Smooth muscle cell (in vitro differentiated cells): ENCODE data around the gene GDF9. TPM values are rescaled to one million over a fixed set of nuclear protein-coding genes. Genes with fewer than 3 reads are reported as not detected.

Experiments used
- DNase-seq: peaks from one replicate; lab custom pipeline; 2025; ENCODE audit not compliant: unreplicated experiment; lab: John Stamatoyannopoulos, UW
- H2AFZ ChIP-seq: fragments of 200-600 bp; sonication (generic); 2 replicates; pipeline ENCODE4 v1.6.0; 2016; ENCODE audit warnings: antibody characterized with exemption, low read depth, mild to moderate bottlenecking
- H3F3A ChIP-seq: fragments of 200-600 bp; sonication (generic); 2 replicates; pipeline ENCODE4 v1.6.0; 2017; ENCODE audit warnings: antibody characterized with exemption, low read depth
- H3K27ac ChIP-seq: fragments of 200-600 bp; sonication (generic); 2 replicates; pipeline ENCODE4 v1.5.1; 2016; ENCODE audit warnings: low read depth, mild to moderate bottlenecking
- H3K27me3 ChIP-seq: fragments of 200-600 bp; sonication (generic); 2 replicates; pipeline ENCODE4 v1.6.1; 2016; ENCODE audit warnings: low read depth, mild to moderate bottlenecking
- H3K36me3 ChIP-seq: fragments of 200-600 bp; sonication (generic); 2 replicates; pipeline ENCODE4 v1.5.1; 2016; ENCODE audit warnings: low read depth
- H3K4me1 ChIP-seq: fragments of 200-600 bp; sonication (generic); 2 replicates; pipeline ENCODE4 v1.5.1; 2016; ENCODE audit warnings: low read depth
- H3K4me2 ChIP-seq: fragments of 200-600 bp; sonication (generic); 2 replicates; pipeline ENCODE4 v1.6.0; 2016; ENCODE audit warnings: mild to moderate bottlenecking
- H3K4me3 ChIP-seq: fragments of 200-600 bp; sonication (generic); 2 replicates; pipeline ENCODE4 v1.5.1; 2016; ENCODE audit warnings: mild to moderate bottlenecking
- H3K79me2 ChIP-seq: fragments of 200-600 bp; sonication (generic); 2 replicates; pipeline ENCODE4 v1.6.0; 2016; ENCODE audit warnings: low read depth, mild to moderate bottlenecking
- H3K9ac ChIP-seq: fragments of 200-600 bp; sonication (generic); 2 replicates; pipeline ENCODE4 v1.6.0; 2016; ENCODE audit warnings: low read depth
- H3K9me3 ChIP-seq: fragments of 200-600 bp; sonication (generic); replicated peaks from 2 replicates; pipeline ENCODE4 v1.5.1; 2016; ENCODE audit warnings: low read depth
- H4K20me1 ChIP-seq: fragments of 200-600 bp; sonication (generic); 2 replicates; pipeline ENCODE4 v1.6.0; 2016; ENCODE audit warnings: low read depth
- CTCF ChIP-seq: fragments of 200-600 bp; sonication (generic); IDR thresholded peaks from 2 replicates; pipeline ENCODE4 v1.5.1; 2017; ENCODE audit warnings: borderline replicate concordance, mild to moderate bottlenecking, antibody characterized with exemption; ENCODE audit not compliant: insufficient read depth, poor library complexity, severe bottlenecking
- WGBS: methylation state at CpG from one replicate; pipeline ENCODE4 v1.1.7; 2016; ENCODE audit warnings: low lambda C conversion rate; 5-methylcytosine and 5-hydroxymethylcytosine counted together
- polyA plus RNA-seq: library from polyadenylated mRNA; unstranded; fragments of >200 nt; fragmentation: Nextera tagmentation; extraction: Ambion mirVana; gene quantifications from 2 replicates; pipeline ENCODE4 v1.2.1, GENCODE V29; 2016
- total RNA-seq: library from RNA; depleted of rRNA; stranded (reverse); fragments of >200 nt; gene quantifications from 2 replicates; pipeline ENCODE4 v1.2.3, GENCODE V29; 2014

GDF9 gene
- total and polyA plus RNA-seq, 2 experiments from 2014 or later = 0.46 to 1.9 TPM

GRCh38 chr5:132829742-132830435 lies 36.4 kb downstream of the GDF9 start:
- Histone ChIP-seq H3K9me3 (no peaks in the 10 kb centered on the region), H3K4me1 (peaks cover 11% of the 10 kb centered on the region), H3K27me3 (peaks cover 2% of the 10 kb centered on the region), H3F3A (no peaks in the 10 kb centered on the region), H3K36me3 (no peaks in the 10 kb centered on the region), H4K20me1 (no peaks in the 10 kb centered on the region), H3K9ac (peak overlapping the region; percentile 18), H3K27ac (no peak overlapping the region), H3K79me2 (no peaks in the 10 kb centered on the region), H2AFZ (peak overlapping the region; percentile 72), H3K4me2 (peak overlapping the region; percentile 90), H3K4me3 (peak overlapping the region; percentile 73)
- peak; percentile 68 for TF ChIP-seq CTCF
- 11% methylated on average over 54 of the region's 75 CpGs for WGBS
- no peak for DNase-seq

GRCh38 chr5:132828846-132829494 lies 37.3 kb downstream of the GDF9 start:
- H3K4me2 ChIP-seq = no peak overlapping the region
- no peaks in the 10 kb centered on the region for H3K36me3 ChIP-seq
- H3K27ac ChIP-seq = no peak overlapping the region
- no peak overlapping the region for H2AFZ ChIP-seq
- H3K4me1 ChIP-seq = peaks cover 11% of the 10 kb centered on the region
- no peaks in the 10 kb centered on the region for H3K9me3 ChIP-seq
- TF ChIP-seq CTCF = no peak
- DNase-seq = no peak
- no peaks in the 10 kb centered on the region for H3K79me2 ChIP-seq
- no peaks in the 10 kb centered on the region for H4K20me1 ChIP-seq
- H3K4me3 ChIP-seq = no peak overlapping the region
- WGBS = 96% methylated on average over 4 of the region's 4 CpGs
- H3K27me3 ChIP-seq = peaks cover 2% of the 10 kb centered on the region
- no peaks in the 10 kb centered on the region for H3F3A ChIP-seq
- no peak overlapping the region for H3K9ac ChIP-seq

GRCh38 chr5:132827943-132828673 lies 38.2 kb downstream of the GDF9 start:
- no peak overlapping the region for H3K27ac ChIP-seq
- H3K4me2 ChIP-seq = no peak overlapping the region
- no peaks in the 10 kb centered on the region for H3F3A ChIP-seq
- no peaks in the 10 kb centered on the region for H3K9me3 ChIP-seq
- no peaks in the 10 kb centered on the region for H4K20me1 ChIP-seq
- no peak overlapping the region for H3K9ac ChIP-seq
- H3K4me1 ChIP-seq = peaks cover 11% of the 10 kb centered on the region
- peaks cover 2% of the 10 kb centered on the region for H3K27me3 ChIP-seq
- 95% methylated on average over 4 of the region's 4 CpGs for WGBS
- no peak overlapping the region for H3K4me3 ChIP-seq
- no peaks in the 10 kb centered on the region for H3K36me3 ChIP-seq
- H2AFZ ChIP-seq = no peak overlapping the region
- no peak for DNase-seq
- no peak for TF ChIP-seq CTCF
- H3K79me2 ChIP-seq = no peaks in the 10 kb centered on the region
